GM12801 (cell line): ENCODE measurements around the gene LACTB.

Experiments used
- CTCF ChIP-seq: IDR thresholded peaks from one replicate; pipeline ENCODE4 v1.5.1; 2011; ENCODE audit warnings: control low read depth; ENCODE audit not compliant: insufficient read length; ENCODE audit errors: extremely low read depth

LACTB gene

GRCh38 chr15:63076714-63077046 lies 45.0 kb upstream of the LACTB start:
- TF ChIP-seq CTCF = no peak

- TF ChIP-seq CTCF = no peak
Observed at GRCh38 chr15:63077952-63078351, 43.7 kb upstream of the LACTB start.

GRCh38 chr15:63079947-63080626 lies 41.6 kb upstream of the LACTB start:
- no peak for TF ChIP-seq CTCF

- no peak for TF ChIP-seq CTCF
Observed at GRCh38 chr15:63080634-63081250, 40.9 kb upstream of the LACTB start.

- TF ChIP-seq CTCF = no peak
Observed at GRCh38 chr15:63082366-63082765, 39.3 kb upstream of the LACTB start.

- no peak for TF ChIP-seq CTCF
Observed at GRCh38 chr15:63083044-63083443, 38.6 kb upstream of the LACTB start.

GRCh38 chr15:63083541-63083940 lies 38.1 kb upstream of the LACTB start:
- no peak for TF ChIP-seq CTCF
